SK-N-SH (cell line): ENCODE results near the gene SPIRE2. TPM values are rescaled to one million over a fixed set of nuclear protein-coding genes. Genes with fewer than 3 reads are reported as not detected.

Experiments
- CTCF ChIA-PET: fragments of 300-600, 350-600 bp; formaldehyde crosslinking; extraction: SDS; loops from one replicate; lab custom pipeline; 2021; lab: Yijun Ruan, JAX
- POLR2A ChIA-PET: fragments of 350-600 bp; sonication (Branson Sonifier 250); formaldehyde crosslinking; extraction: SDS; loops from one replicate; lab custom pipeline; 2020; ENCODE audit warnings: antibody characterized with exemption, inconsistent platforms; lab: Yijun Ruan, JAX
- DNase-seq: peaks from one replicate; pipeline ENCODE4 v3.0.0; 2012
- H2AFZ ChIP-seq: fragments of 200-600 bp; sonication (generic); 2 replicates; pipeline ENCODE4 v1.8.1; 2016; ENCODE audit warnings: antibody characterized with exemption, mild to moderate bottlenecking, low read depth
- H3F3A ChIP-seq: fragments of 200-600 bp; sonication (generic); replicated peaks from 2 replicates; pipeline ENCODE3; 2016; ENCODE audit warnings: antibody characterized with exemption, mild to moderate bottlenecking; ENCODE audit not compliant: insufficient read depth
- H3K27ac ChIP-seq, 2 experiments: fragments of 200-500 bp in 1 of 2; fragments of 200-600 bp in 1 of 2; sonication (Bioruptor generic) in 1 of 2; sonication (generic), shearing (Covaris generic) in 1 of 2; 2 replicates each; pipeline versions ENCODE4 v1.5.1 to v1.6.1; 2014 to 2016; ENCODE audit warnings: low read depth in 2 of 2, inconsistent platforms in 1 of 2, low read length in 1 of 2, mild to moderate bottlenecking in 1 of 2, mixed read lengths in 1 of 2
- H3K27me3 ChIP-seq: fragments of 200-600 bp; sonication (generic), shearing (Covaris generic); 2 replicates; pipeline ENCODE4 v1.6.1; 2016; ENCODE audit warnings: mixed run types; ENCODE audit not compliant: insufficient read depth
- H3K36me3 ChIP-seq, 2 experiments: fragments of 200-500 bp in 1 of 2; fragments of 200-600 bp in 1 of 2; sonication (Bioruptor generic) in 1 of 2; sonication (generic) in 1 of 2; replicated peaks in 1 of 2; 2 replicates each; pipeline versions ENCODE3 to v1.5.1; 2014 to 2016; ENCODE audit warnings: low read length in 1 of 2, mild to moderate bottlenecking in 1 of 2; ENCODE audit not compliant: insufficient read depth in 2 of 2, control insufficient read depth in 1 of 2
- H3K4me1 ChIP-seq, 2 experiments: fragments of 200-500 bp in 1 of 2; fragments of 200-600 bp in 1 of 2; sonication (Bioruptor generic) in 1 of 2; sonication (generic), shearing (Covaris generic) in 1 of 2; 2 replicates each; pipeline versions ENCODE4 v1.5.1 to v1.6.1; 2014 to 2016; ENCODE audit warnings: low read depth in 1 of 2, low read length in 1 of 2, mixed run types in 1 of 2; ENCODE audit not compliant: insufficient read depth in 2 of 2, control insufficient read depth in 1 of 2
- H3K4me2 ChIP-seq: fragments of 200-600 bp; sonication (generic), shearing (Covaris generic); 2 replicates; pipeline ENCODE4 v1.6.1; 2017; ENCODE audit warnings: mixed run types
- H3K4me3 ChIP-seq, 2 experiments: fragments of 200-500 bp in 1 of 2; fragments of 200-600 bp in 1 of 2; sonication (Bioruptor generic) in 1 of 2; sonication (generic), shearing (Covaris generic) in 1 of 2; 2 replicates each; pipeline versions ENCODE4 v1.5.1 to v1.8.1; 2014 to 2016; ENCODE audit warnings: low read depth in 2 of 2, inconsistent platforms in 1 of 2, low read length in 1 of 2, mild to moderate bottlenecking in 1 of 2, mixed read lengths in 1 of 2, moderate library complexity in 1 of 2
- H3K79me2 ChIP-seq: fragments of 200-600 bp; sonication (generic); 2 replicates; pipeline ENCODE4 v1.8.1; 2017; ENCODE audit warnings: mild to moderate bottlenecking; ENCODE audit not compliant: insufficient read depth
- H3K9ac ChIP-seq: fragments of 200-600 bp; sonication (generic); 2 replicates; pipeline ENCODE4 v1.6.1; 2017; ENCODE audit warnings: mixed run types
- H3K9me2 ChIP-seq: fragments of 200-600 bp; sonication (generic); 2 replicates; pipeline ENCODE4 v1.6.1; 2017; ENCODE audit warnings: mixed run types
- H3K9me3 ChIP-seq: fragments of 200-600 bp; sonication (generic); 2 replicates; pipeline ENCODE4 v1.6.1; 2017; ENCODE audit warnings: mixed run types, mild to moderate bottlenecking, moderate library complexity
- H4K20me1 ChIP-seq: fragments of 200-600 bp; sonication (generic); 2 replicates; pipeline ENCODE4 v1.6.1; 2017; ENCODE audit warnings: mild to moderate bottlenecking, mixed run types; ENCODE audit not compliant: insufficient read depth
- CHD2 ChIP-seq: fragments of 150-350 bp; IDR thresholded peaks from 2 replicates; pipeline ENCODE4 v1.6.1; 2018; ENCODE audit warnings: low read length; ENCODE audit not compliant: partially characterized antibody
- ELF1 ChIP-seq: IDR thresholded peaks from 2 replicates; pipeline ENCODE4 v1.4.0; 2012
- EZH2phosphoT487 ChIP-seq: fragments of 200-600 bp; sonication (generic); IDR thresholded peaks from 2 replicates; pipeline ENCODE4 v1.6.1; 2017; ENCODE audit warnings: low read depth, mixed run types, mild to moderate bottlenecking, antibody characterized with exemption, moderate library complexity, borderline replicate concordance
- FOSL2 ChIP-seq: IDR thresholded peaks from 2 replicates; pipeline ENCODE4 v1.4.0; 2012; ENCODE audit warnings: low read depth, mild to moderate bottlenecking, moderate library complexity, borderline replicate concordance
- FOXJ3 ChIP-seq: sonication (generic); formaldehyde crosslinking; IDR thresholded peaks from 2 replicates; pipeline ENCODE4 v1.5.1; 2020; ENCODE audit warnings: mild to moderate bottlenecking, missing genetic modification reagents
- FOXM1 ChIP-seq: IDR thresholded peaks from 2 replicates; pipeline ENCODE4 v1.4.0; 2012; ENCODE audit warnings: low read depth, mild to moderate bottlenecking
- GABPA ChIP-seq: IDR thresholded peaks from 2 replicates; pipeline ENCODE4 v1.4.0; 2012; ENCODE audit warnings: low read depth, mild to moderate bottlenecking
- GATA2 ChIP-seq: sonication (generic); formaldehyde crosslinking; IDR thresholded peaks from 2 replicates; pipeline ENCODE4 v1.5.0; 2020; ENCODE audit warnings: mild to moderate bottlenecking, missing genetic modification reagents
- MEF2A ChIP-seq: IDR thresholded peaks from 2 replicates; pipeline ENCODE4 v1.4.0; 2012; ENCODE audit warnings: low read depth, borderline replicate concordance
- NRF1 ChIP-seq: IDR thresholded peaks from 2 replicates; pipeline ENCODE4 v1.6.1; 2012; ENCODE audit warnings: low read depth, mild to moderate bottlenecking, low read length
- RAD21 ChIP-seq: IDR thresholded peaks from 2 replicates; pipeline ENCODE4 v1.6.1; 2012; ENCODE audit warnings: mild to moderate bottlenecking, low read length
- RCOR1 ChIP-seq: fragments of 150-350 bp; IDR thresholded peaks from 2 replicates; pipeline ENCODE4 v1.6.1; 2017; ENCODE audit warnings: antibody characterized with exemption, low read length
- SIN3A ChIP-seq: IDR thresholded peaks from 2 replicates; pipeline ENCODE4 v1.6.1; 2012; ENCODE audit warnings: low read depth, mild to moderate bottlenecking, low read length, moderate library complexity, borderline replicate concordance
- TCF12 ChIP-seq: IDR thresholded peaks from 2 replicates; pipeline ENCODE4 v1.4.0; 2012
- whole genome bisulfite sequencing: methylation state at CpG from one replicate; pipeline ENCODE4 v1.1.6; 2017; ENCODE audit warnings: low lambda C conversion rate; 5-methylcytosine and 5-hydroxymethylcytosine counted together
- polyA plus RNA-seq, 3 experiments: library from polyadenylated mRNA; depleted of rRNA; stranded (reverse); fragments of >200 nt; gene quantifications; 2 replicates each; pipeline ENCODE4 v1.2.3, GENCODE V29; 2012
- TF ChIP-seq, protein P1 (sequence below): IDR thresholded peaks from 2 replicates; pipeline ENCODE4 v1.4.0; 2012; ENCODE audit warnings: low read depth, borderline replicate concordance
- TF ChIP-seq, protein P2 (sequence below): IDR thresholded peaks from 2 replicates; pipeline ENCODE4 v1.4.0; 2012; ENCODE audit warnings: low read depth, borderline replicate concordance
- TF ChIP-seq, protein P3 (sequence below): fragments of 200-600 bp; sonication (generic); IDR thresholded peaks from 2 replicates; pipeline ENCODE4 v1.6.1; 2017; ENCODE audit warnings: antibody characterized with exemption, mild to moderate bottlenecking, moderate library complexity
- TF ChIP-seq, protein P4 (sequence below): IDR thresholded peaks from 2 replicates; pipeline ENCODE4 v1.4.0; 2012; ENCODE audit warnings: low read depth

SPIRE2 gene
- polyA plus RNA-seq, 1 of the 3 experiments (the other 2 are of a cell fraction): 15.3 TPM

DNA sequence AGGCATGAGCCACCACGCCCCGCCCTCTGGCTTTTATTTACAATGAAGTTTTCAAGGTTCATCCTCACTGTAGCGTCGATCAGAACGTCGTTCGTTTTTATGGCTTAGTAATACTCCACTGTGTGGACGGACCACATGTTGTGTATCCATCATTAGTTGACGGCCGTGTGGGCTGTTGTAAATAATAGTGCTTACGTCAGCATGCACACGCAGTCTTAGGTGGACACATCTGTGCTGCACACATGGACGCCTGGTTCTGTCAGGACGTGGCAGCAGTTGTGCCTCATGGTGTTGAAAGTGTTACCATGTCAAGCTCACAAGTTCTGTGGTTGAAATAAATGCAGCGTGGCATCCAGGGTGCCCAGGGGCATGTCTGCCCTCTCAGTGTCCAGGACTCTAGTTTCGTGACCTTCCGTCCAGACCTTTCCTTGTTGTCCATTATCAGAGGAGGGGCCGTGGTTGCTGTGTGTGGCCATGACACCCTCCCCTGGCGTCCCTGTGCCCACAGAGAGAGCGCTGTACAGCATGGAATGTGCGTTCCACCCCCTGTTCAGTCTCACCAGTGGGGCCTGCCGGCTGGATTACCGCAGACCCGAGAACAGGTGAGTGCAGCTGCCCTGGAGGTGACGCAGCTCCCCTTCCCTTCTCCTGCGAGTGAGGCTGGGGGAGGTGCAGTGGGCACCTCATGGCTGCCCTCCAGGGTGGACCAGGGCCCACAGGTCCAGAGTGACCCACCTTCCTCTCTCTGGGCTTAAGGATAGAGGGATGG is 67.4 kb downstream of the SPIRE2 start:
- Histone ChIP-seq H3K36me3 (peaks cover 36 to 70% of the 10 kb centered on the region in 2 experiments), H4K20me1 (0 out of 2 replicates have a peak, but pooled peaks cover 15% of the 10 kb centered on the region)

More for the DNA sequence above, 67.4 kb downstream of the SPIRE2 start:
- Histone ChIP-seq H3K4me1 (no peaks in the 10 kb centered on the region), H3K27me3 (no peaks in the 10 kb centered on the region), H3K9ac (no peak overlapping the region), H3K27ac (no peak overlapping the region), H3F3A (no peaks in the 10 kb centered on the region), H3K79me2 (peaks cover 8% of the 10 kb centered on the region; the same call in 1 of the 2 replicates), H3K9me2 (no peaks in the 10 kb centered on the region), H3K9me3 (no peaks in the 10 kb centered on the region), H2AFZ (no peak overlapping the region), H3K4me2 (no peak overlapping the region), H3K4me3 (no peak overlapping the region)
- CTCF ChIA-PET: interaction anchor here (0.9 to 3.0 kb wide), 2 partner anchors 9 to 15 kb away, joined by 3 to 14 read pairs; no protein-coding TSS in a partner anchor
- TF ChIP-seq, protein P1, sequence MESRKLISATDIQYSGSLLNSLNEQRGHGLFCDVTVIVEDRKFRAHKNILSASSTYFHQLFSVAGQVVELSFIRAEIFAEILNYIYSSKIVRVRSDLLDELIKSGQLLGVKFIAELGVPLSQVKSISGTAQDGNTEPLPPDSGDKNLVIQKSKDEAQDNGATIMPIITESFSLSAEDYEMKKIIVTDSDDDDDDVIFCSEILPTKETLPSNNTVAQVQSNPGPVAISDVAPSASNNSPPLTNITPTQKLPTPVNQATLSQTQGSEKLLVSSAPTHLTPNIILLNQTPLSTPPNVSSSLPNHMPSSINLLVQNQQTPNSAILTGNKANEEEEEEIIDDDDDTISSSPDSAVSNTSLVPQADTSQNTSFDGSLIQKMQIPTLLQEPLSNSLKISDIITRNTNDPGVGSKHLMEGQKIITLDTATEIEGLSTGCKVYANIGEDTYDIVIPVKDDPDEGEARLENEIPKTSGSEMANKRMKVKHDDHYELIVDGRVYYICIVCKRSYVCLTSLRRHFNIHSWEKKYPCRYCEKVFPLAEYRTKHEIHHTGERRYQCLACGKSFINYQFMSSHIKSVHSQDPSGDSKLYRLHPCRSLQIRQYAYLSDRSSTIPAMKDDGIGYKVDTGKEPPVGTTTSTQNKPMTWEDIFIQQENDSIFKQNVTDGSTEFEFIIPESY: no peak
- TF ChIP-seq, protein P2, sequence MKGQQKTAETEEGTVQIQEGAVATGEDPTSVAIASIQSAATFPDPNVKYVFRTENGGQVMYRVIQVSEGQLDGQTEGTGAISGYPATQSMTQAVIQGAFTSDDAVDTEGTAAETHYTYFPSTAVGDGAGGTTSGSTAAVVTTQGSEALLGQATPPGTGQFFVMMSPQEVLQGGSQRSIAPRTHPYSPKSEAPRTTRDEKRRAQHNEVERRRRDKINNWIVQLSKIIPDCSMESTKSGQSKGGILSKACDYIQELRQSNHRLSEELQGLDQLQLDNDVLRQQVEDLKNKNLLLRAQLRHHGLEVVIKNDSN: no peak
- no peak for TF ChIP-seq FOXJ3 (CRISPR knock-in tag)
- TF ChIP-seq FOXM1: no peak
- no peak for TF ChIP-seq GATA2
- no peak for TF ChIP-seq GABPA
- no peak for TF ChIP-seq RCOR1
- no peak for TF ChIP-seq ELF1
- no peak for TF ChIP-seq RAD21
- TF ChIP-seq, protein P3, sequence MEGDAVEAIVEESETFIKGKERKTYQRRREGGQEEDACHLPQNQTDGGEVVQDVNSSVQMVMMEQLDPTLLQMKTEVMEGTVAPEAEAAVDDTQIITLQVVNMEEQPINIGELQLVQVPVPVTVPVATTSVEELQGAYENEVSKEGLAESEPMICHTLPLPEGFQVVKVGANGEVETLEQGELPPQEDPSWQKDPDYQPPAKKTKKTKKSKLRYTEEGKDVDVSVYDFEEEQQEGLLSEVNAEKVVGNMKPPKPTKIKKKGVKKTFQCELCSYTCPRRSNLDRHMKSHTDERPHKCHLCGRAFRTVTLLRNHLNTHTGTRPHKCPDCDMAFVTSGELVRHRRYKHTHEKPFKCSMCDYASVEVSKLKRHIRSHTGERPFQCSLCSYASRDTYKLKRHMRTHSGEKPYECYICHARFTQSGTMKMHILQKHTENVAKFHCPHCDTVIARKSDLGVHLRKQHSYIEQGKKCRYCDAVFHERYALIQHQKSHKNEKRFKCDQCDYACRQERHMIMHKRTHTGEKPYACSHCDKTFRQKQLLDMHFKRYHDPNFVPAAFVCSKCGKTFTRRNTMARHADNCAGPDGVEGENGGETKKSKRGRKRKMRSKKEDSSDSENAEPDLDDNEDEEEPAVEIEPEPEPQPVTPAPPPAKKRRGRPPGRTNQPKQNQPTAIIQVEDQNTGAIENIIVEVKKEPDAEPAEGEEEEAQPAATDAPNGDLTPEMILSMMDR: no peak
- no peak for TF ChIP-seq SIN3A
- TF ChIP-seq, protein P4, sequence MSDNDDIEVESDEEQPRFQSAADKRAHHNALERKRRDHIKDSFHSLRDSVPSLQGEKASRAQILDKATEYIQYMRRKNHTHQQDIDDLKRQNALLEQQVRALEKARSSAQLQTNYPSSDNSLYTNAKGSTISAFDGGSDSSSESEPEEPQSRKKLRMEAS: no peak
- no peak for TF ChIP-seq FOSL2
- no peak for TF ChIP-seq TCF12
- no peak for TF ChIP-seq EZH2phosphoT487
- TF ChIP-seq CHD2: no peak
- TF ChIP-seq MEF2A: no peak
- no peak for TF ChIP-seq NRF1
- 97% methylated on average over 23 of the region's 26 CpGs for WGBS
- no peak for DNase-seq
- POLR2A ChIA-PET: no interaction called here
